T-helper 17 cell (primary cell): Measurements from ENCODE around the gene PCDHGA1. TPM values are rescaled to one million over a fixed set of nuclear protein-coding genes. Genes with fewer than 3 reads are reported as not detected.

Experiments
- ATAC-seq: fragments of 150-1000 bp; cut with Tn5 transposase; 2 replicates; pipeline ENCODE4 v1.10.0; 2021; ENCODE audit warnings: mild to moderate bottlenecking, moderate library complexity
- DNase-seq, 3 donors: peaks; one replicate each; pipeline versions ENCODE4 v3.0.0 to v3.0.0-alpha.2; 2020 to 2021
- H3K9me3 ChIP-seq: one replicate; pipeline ENCODE4 v1.7.0; 2013; ENCODE audit warnings: low read length, mild to moderate bottlenecking; ENCODE audit not compliant: control insufficient read depth, poor library complexity, severe bottlenecking
- H3K27ac Mint-ChIP-seq: one replicate; pipeline ENCODE4 v1.8.0; 2022; ENCODE audit warnings: mild to moderate bottlenecking, moderate library complexity, mixed read lengths
- H3K27me3 Mint-ChIP-seq: one replicate; pipeline ENCODE4 v1.8.0; 2022; ENCODE audit warnings: mixed read lengths
- H3K36me3 Mint-ChIP-seq: one replicate; pipeline ENCODE4 v1.8.0; 2022; ENCODE audit warnings: low read depth, mixed read lengths
- H3K4me1 Mint-ChIP-seq: one replicate; pipeline ENCODE4 v1.8.0; 2022; ENCODE audit warnings: mild to moderate bottlenecking, mixed read lengths
- H3K4me3 Mint-ChIP-seq: one replicate; pipeline ENCODE4 v1.8.0; 2022; ENCODE audit warnings: mild to moderate bottlenecking, moderate library complexity, mixed read lengths
- total RNA-seq, 4 donors: library from RNA in 2 of 4; stranded (reverse) in 2 of 4; gene quantifications; one replicate each; pipeline ENCODE4 v1.2.3 and lab custom pipeline; 2022 to 2026

The PCDHGA1 gene
- total RNA-seq, 2 donors from 2014 or later: not detected

DNA sequence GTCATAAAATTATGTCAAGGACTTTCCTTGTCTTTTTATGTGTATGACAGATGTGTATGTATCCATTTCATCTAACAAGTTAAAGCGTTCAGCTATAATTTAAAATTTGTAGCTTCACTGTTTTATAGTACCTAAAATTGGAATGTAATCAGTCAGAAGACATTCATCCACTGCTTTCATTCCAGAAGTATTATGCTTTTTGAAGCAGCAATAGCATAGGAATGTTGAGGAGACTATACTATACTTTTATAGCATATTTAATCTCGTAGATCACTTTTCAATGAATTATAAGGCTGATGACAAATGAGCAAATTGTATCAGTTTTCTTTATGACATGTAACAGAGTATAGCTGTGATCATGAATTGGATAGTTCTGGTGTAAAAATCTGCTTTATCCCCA is 106.9 kb downstream of the PCDHGA1 start:
- ATAC-seq: no peak
- H3K27me3 Mint-ChIP-seq: peaks cover 42% of the 10 kb centered on the region

DNA sequence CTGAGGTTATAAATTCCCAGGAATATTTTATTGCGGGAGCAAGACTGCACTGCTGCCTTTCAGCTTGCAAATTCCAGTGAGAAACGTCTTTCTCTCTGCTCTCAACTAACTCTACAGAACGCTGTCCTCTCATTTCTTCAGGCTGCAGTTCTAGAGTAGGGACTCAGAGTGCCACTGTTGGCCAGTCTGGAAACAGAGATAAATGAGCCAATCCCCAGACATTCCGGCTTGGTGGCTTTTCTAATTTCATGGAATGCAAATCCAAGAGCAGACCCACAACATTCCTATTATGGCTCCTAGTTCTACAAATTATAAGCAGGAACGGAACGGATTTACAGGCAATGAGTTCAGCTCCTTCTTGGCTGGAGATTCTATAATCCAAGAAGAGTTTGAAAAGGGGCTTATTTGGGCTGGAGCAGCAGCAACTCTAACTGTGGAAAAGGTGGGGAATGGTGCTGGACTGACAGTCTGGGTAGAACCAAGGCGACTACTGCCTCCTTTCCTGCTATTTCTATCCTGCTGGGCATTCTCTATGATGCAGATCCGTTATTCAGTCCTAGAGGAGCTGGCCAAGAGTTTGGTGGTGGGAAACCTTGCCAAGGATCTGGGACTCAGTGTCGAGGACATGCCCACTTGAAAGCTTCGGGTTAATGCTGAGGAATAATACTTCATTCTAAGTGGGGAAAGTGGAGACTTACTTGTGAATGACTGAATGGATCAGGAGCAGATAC is 109.3 kb downstream of the PCDHGA1 start:
- H3K9me3 ChIP-seq: no peaks in the 10 kb centered on the region
- Mint-ChIP-seq H3K4me3 (no peak overlapping the region), H3K27me3 (peaks cover 32% of the 10 kb centered on the region), H3K27ac (no peak overlapping the region), H3K36me3 (peaks cover under 1% of the 10 kb centered on the region), H3K4me1 (no peaks in the 10 kb centered on the region)
- ATAC-seq (no peak), DNase-seq (no peak)

More for the DNA sequence above, 106.9 kb downstream of the PCDHGA1 start:
- H3K9me3 ChIP-seq: no peaks in the 10 kb centered on the region
- DNase-seq: no peak
- H3K27ac Mint-ChIP-seq: no peak overlapping the region
- no peak overlapping the region for H3K4me3 Mint-ChIP-seq
- no peaks in the 10 kb centered on the region for H3K36me3 Mint-ChIP-seq
- H3K4me1 Mint-ChIP-seq: no peaks in the 10 kb centered on the region

GRCh38 chr5:141440341-141440740 is 110.0 kb downstream of the PCDHGA1 start:
- H3K27ac Mint-ChIP-seq: no peak overlapping the region
- H3K9me3 ChIP-seq: no peaks in the 10 kb centered on the region
- no peaks in the 10 kb centered on the region for H3K4me1 Mint-ChIP-seq
- no peak overlapping the region for H3K4me3 Mint-ChIP-seq
- DNase-seq: no peak
- H3K27me3 Mint-ChIP-seq: peaks cover 38% of the 10 kb centered on the region
- no peak for ATAC-seq
- H3K36me3 Mint-ChIP-seq: peaks cover 2% of the 10 kb centered on the region

DNA sequence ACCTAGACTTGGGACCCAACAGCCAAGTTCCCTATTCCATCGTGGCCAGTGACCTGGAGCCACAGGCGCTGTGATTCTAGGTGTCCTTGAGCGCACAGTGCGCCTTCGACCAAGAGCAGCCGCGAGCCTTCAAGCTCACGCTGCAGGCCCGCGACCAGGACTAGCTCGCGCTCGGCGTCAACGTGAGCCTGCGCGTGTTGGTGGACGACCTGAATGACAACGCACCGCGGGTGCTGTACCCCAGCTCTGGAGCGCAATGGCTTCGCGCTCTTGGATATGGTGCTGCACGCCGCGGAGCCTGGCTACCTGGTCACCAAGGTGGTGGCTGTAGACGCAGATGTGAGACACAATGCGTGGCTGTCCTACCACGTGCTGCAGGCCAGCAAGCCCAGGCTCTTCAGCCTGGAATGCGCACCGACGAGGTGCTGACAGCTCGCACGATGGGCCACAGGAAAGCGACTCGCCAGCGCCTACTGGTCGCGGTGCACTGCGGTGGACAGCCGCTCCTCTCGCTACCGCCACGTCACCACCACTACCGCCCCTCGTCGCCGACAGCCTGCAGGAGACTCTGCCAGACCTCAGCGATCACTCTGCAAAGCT is 111.4 kb downstream of the PCDHGA1 start:
- Mint-ChIP-seq H3K27me3 (peaks cover 44% of the 10 kb centered on the region), H3K27ac (no peak overlapping the region), H3K4me1 (no peaks in the 10 kb centered on the region), H3K36me3 (peaks cover 2% of the 10 kb centered on the region), H3K4me3 (no peak overlapping the region)
- ATAC-seq: no peak
- H3K9me3 ChIP-seq: no peaks in the 10 kb centered on the region
- no peak for DNase-seq

GRCh38 chr5:141465351-141465750 is 135.0 kb downstream of the PCDHGA1 start:
- ATAC-seq (no peak), DNase-seq (no peak)
- Mint-ChIP-seq H3K36me3 (no peaks in the 10 kb centered on the region), H3K4me3 (no peak overlapping the region), H3K27me3 (peaks cover 12% of the 10 kb centered on the region), H3K4me1 (no peaks in the 10 kb centered on the region), H3K27ac (no peak overlapping the region)
- no peaks in the 10 kb centered on the region for H3K9me3 ChIP-seq

DNA sequence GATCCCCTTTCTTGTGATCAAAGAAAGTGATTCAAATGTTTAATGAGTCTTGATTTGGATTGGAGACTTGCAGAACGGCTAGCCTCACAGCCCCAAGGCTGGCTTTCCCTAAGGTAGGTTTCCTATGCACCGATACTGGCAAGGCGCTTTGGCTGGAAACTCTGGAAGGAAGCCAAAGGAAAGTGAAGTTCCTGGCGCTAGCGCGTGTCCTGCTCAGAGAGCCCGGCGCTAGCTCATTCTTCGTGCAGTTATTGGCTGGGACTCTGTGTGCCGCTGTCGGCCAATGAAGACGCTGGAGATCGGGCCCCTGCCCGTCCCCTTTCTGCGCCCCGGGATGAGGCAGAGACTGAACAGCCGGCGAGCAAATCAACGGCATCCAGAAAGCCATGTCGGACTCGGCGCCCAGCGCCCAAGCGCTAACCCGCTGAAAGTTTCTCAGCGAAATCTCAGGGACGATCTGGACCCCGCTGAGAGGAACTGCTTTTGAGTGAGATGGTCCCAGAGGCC is 145.4 kb downstream of the PCDHGA1 start, which contains the start of gene PCDHGC3:
Gene PCDHGC3 (plus strand): TSS at position 342 of the 507 bp plus-strand sequence. CDS start 151 bp downstream, at position 493.
- peaks cover 2% of the 10 kb centered on the region for H3K36me3 Mint-ChIP-seq
- peaks cover 74% of the 10 kb centered on the region for H3K27me3 Mint-ChIP-seq
- peak within 1 kb of the TSS; percentile 91 for H3K4me3 Mint-ChIP-seq
- H3K9me3 ChIP-seq: no peaks in the 10 kb centered on the region
- peak; percentile 75 for ATAC-seq
- no peak within 1 kb of the TSS for H3K27ac Mint-ChIP-seq
- DNase-seq: no peak
- peaks cover 15% of the 10 kb centered on the region for H3K4me1 Mint-ChIP-seq

- H3K9me3 ChIP-seq: no peaks in the 10 kb centered on the region
- peaks cover 15% of the 10 kb centered on the region for H3K4me1 Mint-ChIP-seq
- no peak for DNase-seq
- peaks cover 78% of the 10 kb centered on the region for H3K27me3 Mint-ChIP-seq
- H3K36me3 Mint-ChIP-seq: peaks cover 2% of the 10 kb centered on the region
- peak overlapping the region; percentile 91 for H3K4me3 Mint-ChIP-seq
- H3K27ac Mint-ChIP-seq: no peak overlapping the region
- no peak for ATAC-seq
Measured at GRCh38 chr5:141476132-141476911, 146.0 kb downstream of the PCDHGA1 start.

DNA sequence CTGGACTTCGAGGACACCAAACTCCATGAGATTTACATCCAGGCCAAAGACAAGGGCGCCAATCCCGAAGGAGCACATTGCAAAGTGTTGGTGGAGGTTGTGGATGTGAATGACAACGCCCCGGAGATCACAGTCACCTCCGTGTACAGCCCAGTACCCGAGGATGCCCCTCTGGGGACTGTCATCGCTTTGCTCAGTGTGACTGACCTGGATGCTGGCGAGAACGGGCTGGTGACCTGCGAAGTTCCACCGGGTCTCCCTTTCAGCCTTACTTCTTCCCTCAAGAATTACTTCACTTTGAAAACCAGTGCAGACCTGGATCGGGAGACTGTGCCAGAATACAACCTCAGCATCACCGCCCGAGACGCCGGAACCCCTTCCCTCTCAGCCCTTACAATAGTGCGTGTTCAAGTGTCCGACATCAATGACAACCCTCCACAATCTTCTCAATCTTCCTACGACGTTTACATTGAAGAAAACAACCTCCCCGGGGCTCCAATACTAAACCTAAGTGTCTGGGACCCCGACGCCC is 146.8 kb downstream of the PCDHGA1 start:
- Mint-ChIP-seq H3K4me3 (peak overlapping the region; percentile 91), H3K36me3 (peaks cover 2% of the 10 kb centered on the region), H3K4me1 (peaks cover 15% of the 10 kb centered on the region), H3K27me3 (peaks cover 81% of the 10 kb centered on the region), H3K27ac (no peak overlapping the region)
- H3K9me3 ChIP-seq: no peaks in the 10 kb centered on the region
- ATAC-seq (no peak), DNase-seq (no peak)

DNA sequence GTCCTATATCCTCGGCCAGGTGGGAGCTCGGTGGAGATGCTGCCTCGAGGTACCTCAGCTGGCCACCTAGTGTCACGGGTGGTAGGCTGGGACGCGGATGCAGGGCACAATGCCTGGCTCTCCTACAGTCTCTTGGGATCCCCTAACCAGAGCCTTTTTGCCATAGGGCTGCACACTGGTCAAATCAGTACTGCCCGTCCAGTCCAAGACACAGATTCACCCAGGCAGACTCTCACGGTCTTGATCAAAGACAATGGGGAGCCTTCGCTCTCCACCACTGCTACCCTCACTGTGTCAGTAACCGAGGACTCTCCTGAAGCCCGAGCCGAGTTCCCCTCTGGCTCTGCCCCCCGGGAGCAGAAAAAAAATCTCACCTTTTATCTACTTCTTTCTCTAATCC is 147.5 kb downstream of the PCDHGA1 start:
- no peak for ATAC-seq
- peaks cover 88% of the 10 kb centered on the region for H3K27me3 Mint-ChIP-seq
- H3K27ac Mint-ChIP-seq: no peak overlapping the region
- H3K4me1 Mint-ChIP-seq: peaks cover 15% of the 10 kb centered on the region
- no peak for DNase-seq
- H3K4me3 Mint-ChIP-seq: peak overlapping the region; percentile 19
- H3K36me3 Mint-ChIP-seq: peaks cover 2% of the 10 kb centered on the region
- no peaks in the 10 kb centered on the region for H3K9me3 ChIP-seq

DNA sequence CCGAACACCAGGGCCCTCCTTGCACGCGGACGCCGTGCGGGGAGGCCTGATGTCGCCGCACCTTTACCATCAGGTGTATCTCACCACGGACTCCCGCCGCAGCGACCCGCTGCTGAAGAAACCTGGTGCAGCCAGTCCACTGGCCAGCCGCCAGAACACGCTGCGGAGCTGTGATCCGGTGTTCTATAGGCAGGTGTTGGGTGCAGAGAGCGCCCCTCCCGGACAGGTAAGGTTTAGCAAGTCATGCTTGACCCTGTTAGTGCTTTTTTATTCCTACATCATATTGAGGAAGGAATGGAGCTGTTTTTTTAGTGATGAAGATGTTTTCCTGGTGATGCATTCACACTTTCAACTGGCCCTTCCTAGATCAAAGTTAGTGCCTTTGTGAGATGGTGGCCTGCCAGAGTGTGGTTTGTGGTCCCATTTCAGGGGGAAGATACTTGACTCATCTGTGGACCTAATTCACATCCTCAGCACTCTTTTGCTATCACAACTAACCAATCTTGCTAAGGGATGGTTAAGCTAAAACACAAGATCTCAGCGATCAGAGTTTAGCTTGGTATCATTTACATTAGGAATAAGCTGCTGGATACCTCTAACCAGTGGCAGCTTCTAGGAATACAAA is 148.1 kb downstream of the PCDHGA1 start:
- Mint-ChIP-seq H3K4me3 (peak overlapping the region; percentile 19), H3K27me3 (peaks cover 93% of the 10 kb centered on the region), H3K36me3 (peaks cover 2% of the 10 kb centered on the region), H3K4me1 (peaks cover 15% of the 10 kb centered on the region), H3K27ac (no peak overlapping the region)
- DNase-seq (no peak), ATAC-seq (no peak)
- no peaks in the 10 kb centered on the region for H3K9me3 ChIP-seq

DNA sequence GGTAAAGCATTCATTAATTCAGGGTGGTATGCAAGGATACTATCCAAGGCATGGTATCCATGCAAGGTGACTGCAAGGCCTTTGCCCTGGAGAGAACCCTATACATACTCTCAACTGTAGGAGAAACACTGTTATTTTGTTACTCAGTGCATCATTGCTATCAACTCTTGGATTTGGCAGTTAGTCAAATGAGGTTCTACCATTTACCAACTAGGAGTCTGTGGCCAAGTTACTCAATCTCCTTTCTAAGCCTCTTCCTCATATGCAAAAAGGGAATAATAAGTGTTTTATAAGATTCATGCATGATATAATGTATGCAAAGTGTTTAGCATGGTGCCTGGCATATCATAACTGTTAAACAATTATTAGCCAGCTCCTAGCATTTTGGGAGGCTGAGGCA is 149.5 kb downstream of the PCDHGA1 start:
- peaks cover 2% of the 10 kb centered on the region for H3K36me3 Mint-ChIP-seq
- peaks cover 93% of the 10 kb centered on the region for H3K27me3 Mint-ChIP-seq
- H3K4me3 Mint-ChIP-seq: no peak overlapping the region
- no peaks in the 10 kb centered on the region for H3K9me3 ChIP-seq
- no peak for DNase-seq
- no peak for ATAC-seq
- H3K4me1 Mint-ChIP-seq: peaks cover 18% of the 10 kb centered on the region
- H3K27ac Mint-ChIP-seq: no peak overlapping the region

DNA sequence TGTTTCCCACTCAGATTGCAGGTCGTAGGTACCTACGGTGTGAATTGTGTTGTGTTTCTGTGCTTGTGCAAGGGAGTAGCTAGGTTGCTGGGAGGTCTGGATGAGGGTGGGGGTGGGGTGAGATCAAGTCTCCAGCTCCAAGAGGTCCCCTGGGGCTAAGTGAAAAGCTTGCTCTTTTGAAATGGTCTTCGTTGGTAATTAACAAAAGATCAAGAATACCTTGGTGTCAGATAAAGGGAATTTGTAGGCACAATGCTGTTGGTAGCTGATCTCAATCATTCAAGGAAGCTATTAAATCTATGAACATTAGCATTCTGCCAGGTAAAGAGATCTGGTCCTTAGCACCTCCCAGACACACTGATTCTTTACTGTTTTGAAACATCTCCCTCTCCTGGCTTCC is 153.6 kb downstream of the PCDHGA1 start:
- no peaks in the 10 kb centered on the region for H3K9me3 ChIP-seq
- Mint-ChIP-seq H3K36me3 (no peaks in the 10 kb centered on the region), H3K4me1 (peaks cover 2% of the 10 kb centered on the region), H3K27me3 (peaks cover 92% of the 10 kb centered on the region), H3K27ac (no peak overlapping the region), H3K4me3 (no peak overlapping the region)
- DNase-seq (no peak), ATAC-seq (no peak)

- Mint-ChIP-seq H3K4me3 (no peak overlapping the region), H3K36me3 (no peaks in the 10 kb centered on the region), H3K27ac (no peak overlapping the region), H3K4me1 (peaks cover 2% of the 10 kb centered on the region), H3K27me3 (peaks cover 96% of the 10 kb centered on the region)
- DNase-seq (no peak), ATAC-seq (no peak)
- H3K9me3 ChIP-seq: no peaks in the 10 kb centered on the region
Measured at GRCh38 chr5:141484310-141484640, 154.0 kb downstream of the PCDHGA1 start.
